Measurements from ENCODE around the gene PPFIA2.

DNA sequence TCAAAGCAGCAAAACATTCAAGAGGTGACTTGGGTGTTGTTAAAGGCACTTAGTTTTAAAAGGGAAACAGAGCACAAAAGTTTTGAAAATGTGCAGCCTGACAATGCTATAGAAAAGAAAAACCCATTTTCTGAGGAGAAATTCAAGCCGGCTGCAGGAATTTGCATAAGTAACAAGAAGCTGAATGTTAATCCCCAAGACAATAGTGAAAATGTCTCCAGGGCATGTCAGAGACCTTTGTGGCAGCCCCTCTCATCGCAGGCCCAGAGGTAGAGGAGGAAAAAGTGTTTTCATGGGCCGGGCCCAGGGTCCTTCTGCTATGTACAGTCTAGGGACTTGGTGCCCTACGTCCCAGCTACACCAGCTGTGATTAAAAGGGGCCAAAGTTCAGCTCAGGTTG is 167.9 kb downstream of the PPFIA2 start:
- no peak for TF ChIP-seq POLR2A (IDR thresholded peaks at IDR 0.05)
- TF ChIP-seq, protein P1, sequence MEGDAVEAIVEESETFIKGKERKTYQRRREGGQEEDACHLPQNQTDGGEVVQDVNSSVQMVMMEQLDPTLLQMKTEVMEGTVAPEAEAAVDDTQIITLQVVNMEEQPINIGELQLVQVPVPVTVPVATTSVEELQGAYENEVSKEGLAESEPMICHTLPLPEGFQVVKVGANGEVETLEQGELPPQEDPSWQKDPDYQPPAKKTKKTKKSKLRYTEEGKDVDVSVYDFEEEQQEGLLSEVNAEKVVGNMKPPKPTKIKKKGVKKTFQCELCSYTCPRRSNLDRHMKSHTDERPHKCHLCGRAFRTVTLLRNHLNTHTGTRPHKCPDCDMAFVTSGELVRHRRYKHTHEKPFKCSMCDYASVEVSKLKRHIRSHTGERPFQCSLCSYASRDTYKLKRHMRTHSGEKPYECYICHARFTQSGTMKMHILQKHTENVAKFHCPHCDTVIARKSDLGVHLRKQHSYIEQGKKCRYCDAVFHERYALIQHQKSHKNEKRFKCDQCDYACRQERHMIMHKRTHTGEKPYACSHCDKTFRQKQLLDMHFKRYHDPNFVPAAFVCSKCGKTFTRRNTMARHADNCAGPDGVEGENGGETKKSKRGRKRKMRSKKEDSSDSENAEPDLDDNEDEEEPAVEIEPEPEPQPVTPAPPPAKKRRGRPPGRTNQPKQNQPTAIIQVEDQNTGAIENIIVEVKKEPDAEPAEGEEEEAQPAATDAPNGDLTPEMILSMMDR (IDR thresholded peaks at IDR 0.05), result no peak
